Mucosa of gallbladder (tissue), 1 donor: ENCODE measurements around the gene DXO. TPM values are rescaled to one million over a fixed set of nuclear protein-coding genes. Genes with fewer than 3 reads are reported as not detected.
"Not testable (repeated sequence)": the region's sequence is repeated elsewhere in the genome, so short reads cannot be mapped to it uniquely, and the experiment has no call there.

ENCODE experiments used
- DNase-seq: peaks from one replicate; pipeline ENCODE4 v3.0.0-alpha.2; 2020; ENCODE audit warnings: low spot score
- total RNA-seq: library from RNA; stranded (reverse); gene quantifications from one replicate; pipeline ENCODE4 v1.2.1, GENCODE V29; 2021
- donor health status: DM: no; HTN: no; CAD: no.

Gene DXO
- total RNA-seq, 1 donor from 2014 or later, result 27.6 TPM

- not testable (repeated sequence) for DNase-seq
These were observed 8.4 kb upstream of the DXO start for GRCh38 chr6:31980195-31980876.

DNA sequence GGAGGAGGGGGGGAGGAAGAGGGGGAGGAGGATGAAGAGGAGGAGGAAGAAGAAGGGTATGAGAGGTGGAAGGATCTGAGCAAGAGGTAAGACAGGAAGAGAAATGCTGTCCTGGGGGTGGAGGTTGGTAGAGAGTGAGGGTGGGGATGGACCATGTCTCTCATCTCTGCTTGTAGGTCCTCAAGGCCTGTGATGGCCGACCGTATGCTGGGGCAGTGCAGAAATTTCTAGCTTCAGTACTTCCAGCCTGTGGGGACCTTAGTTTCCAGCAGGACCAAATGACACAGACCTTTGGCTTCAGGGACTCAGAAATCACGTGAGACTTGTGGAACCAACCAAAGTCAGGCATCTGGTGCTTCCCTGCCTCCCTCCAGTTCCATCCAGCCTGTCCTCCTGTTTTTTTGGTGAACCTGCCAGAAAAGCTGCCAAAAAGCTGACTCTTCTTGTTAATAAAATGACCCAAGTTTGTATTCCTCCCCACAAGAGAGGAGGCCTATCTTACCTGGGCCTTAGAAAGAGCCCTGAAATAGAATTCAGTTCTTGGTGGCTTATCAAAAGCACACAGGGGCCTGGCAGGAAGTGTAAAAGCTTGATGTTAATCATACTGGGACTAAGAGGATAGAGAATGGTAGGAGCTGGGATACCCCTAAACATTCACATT, 7.4 kb upstream of the DXO start:
- DNase-seq, result no peak

- DNase-seq, result no peak
These were observed 6.9 kb upstream of the DXO start for GRCh38 chr6:31978831-31979230.

DNA sequence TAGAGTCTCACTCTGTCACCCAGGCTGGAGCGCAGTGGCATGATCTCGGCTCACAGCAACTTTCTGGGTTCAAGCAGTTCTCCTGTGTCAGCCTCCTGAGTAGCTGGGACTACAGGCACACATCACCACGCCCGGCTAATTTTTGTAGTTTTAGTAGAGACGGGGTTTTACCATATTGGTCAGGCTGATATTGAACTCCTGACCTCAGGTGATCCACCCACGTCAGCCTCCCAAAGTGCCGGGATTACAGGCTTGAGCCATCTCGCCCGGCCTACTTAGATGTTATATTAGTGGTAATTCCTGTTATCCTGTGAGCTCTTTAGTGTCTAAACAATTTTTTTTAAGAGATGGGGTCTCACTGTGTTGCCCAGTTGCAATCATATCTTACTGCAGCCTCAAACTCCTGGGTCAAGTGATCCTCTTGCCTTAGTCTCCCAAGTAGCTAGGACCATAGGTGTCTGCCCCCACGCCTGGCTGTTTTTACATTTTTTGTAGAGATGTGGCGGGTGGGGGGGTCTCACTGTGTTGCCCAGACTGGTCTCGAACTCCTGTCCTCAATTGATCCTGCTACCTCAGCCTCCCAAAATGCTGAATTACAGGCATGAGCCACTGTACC, 6.0 kb upstream of the DXO start:
- no peak for DNase-seq

- not testable (repeated sequence) for DNase-seq
These were observed 4.1 kb upstream of the DXO start for GRCh38 chr6:31976065-31976464.

DNA sequence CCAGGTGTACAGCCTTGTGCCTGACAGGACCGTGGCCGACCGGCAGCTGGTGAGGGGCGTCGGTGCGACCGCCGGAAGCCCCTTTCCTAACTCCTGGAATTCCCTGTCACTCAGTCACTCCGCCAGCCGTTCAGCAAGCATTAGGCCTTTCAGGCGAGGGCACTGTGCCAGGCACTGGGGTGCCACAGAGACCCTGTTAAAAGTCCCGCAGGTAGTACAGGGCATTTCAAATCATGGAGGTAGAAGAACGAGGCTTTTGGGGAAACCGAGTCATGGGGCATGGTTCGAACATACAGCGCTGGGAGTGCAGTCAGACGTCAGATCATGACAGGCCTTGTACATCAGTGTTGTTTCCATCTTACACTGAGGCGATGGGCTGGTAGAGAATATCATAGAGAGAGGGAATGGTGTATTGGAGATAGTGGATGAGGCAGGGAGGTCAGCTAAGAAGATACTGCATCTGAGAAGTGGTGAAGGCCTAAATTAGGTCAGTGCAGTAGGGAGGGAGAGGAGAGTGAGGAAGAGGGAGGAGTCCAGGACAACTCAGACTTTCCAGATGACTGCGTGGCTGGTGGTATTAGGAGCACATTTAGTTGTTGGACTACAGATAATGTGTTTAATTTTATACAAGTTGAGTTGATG, 892 bp upstream of the DXO start:
- DNase-seq, result no peak

- no peak for DNase-seq
These were observed 502 bp downstream of the DXO start for GRCh38 chr6:31971279-31971992.

- no peak for DNase-seq
These were observed 1.2 kb downstream of the DXO start for GRCh38 chr6:31970604-31971271.

- DNase-seq, result no peak
These were observed 2.0 kb downstream of the DXO start for GRCh38 chr6:31969712-31970603.

- DNase-seq, result no peak
These were observed 2.9 kb downstream of the DXO start for GRCh38 chr6:31968791-31969711.

GRCh38 chr6:31968326-31968725, 3.6 kb downstream of the DXO start:
- no peak for DNase-seq

- DNase-seq, result no peak
These were observed 4.0 kb downstream of the DXO start for GRCh38 chr6:31967926-31968320.

DNA sequence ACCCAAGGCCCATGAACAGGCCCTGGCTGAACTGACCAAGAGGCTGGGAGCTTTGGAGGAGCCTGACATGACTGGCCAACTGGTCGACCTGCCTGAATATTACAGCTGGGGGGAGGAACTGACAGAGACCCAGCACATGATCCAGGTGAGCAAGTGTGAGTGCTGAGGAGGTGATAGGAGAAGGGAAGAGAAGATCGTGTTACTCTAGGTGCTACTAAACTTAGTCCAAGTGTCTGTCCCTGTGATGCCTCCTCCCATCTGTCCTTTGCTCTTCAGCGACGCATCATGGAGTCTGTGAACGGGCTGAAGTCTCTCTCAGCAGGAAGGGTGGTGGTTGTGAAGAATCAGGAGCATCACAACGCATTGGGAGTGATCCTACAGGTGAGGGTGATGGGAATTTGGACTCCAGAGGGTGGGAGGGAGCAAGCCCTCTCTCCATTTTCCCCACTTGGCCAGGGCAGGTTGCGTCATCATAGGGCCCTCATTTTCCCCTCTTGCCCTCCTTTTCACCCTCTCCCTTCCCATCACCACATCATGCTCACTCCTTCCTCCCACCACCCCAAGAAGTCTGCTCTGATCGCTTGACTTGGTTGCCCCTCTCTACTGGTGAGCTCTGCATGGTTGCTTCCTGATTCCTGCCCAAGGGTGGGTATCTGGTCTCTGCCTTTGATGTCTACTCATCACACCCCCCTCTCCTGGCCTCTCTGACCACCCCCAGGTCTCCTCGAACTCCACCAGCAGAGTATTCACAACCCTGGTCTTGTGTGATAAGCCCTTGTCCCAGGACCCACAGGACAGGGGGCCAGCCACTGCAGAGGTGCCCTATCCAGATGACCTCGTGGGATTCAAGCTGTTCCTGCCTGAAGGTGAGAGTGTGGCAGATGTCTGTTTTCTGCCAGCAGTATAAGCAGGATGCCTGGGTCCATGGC, 4.7 kb downstream of the DXO start:
- DNase-seq, result no peak

GRCh38 chr6:31966506-31966905, 5.4 kb downstream of the DXO start:
- no peak for DNase-seq

- no peak for DNase-seq
These were observed 6.2 kb downstream of the DXO start for GRCh38 chr6:31965700-31966099.

DNA sequence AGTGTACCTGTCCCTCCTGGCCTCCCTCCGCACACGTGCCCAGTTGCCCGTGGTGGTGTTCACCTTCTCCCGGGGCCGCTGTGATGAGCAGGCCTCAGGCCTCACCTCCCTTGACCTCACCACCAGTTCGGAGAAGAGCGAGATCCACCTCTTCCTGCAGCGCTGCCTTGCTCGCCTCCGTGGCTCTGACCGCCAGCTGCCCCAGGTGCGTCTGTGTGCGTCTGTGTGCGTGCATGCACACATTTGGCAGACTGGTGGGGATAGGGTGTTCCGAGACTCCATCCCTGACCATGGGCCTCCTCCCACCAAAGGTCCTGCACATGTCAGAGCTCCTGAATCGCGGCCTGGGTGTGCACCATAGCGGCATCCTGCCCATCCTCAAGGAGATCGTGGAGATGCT, 8.0 kb downstream of the DXO start:
- no peak for DNase-seq

- no peak for DNase-seq
These were observed 10.3 kb downstream of the DXO start for GRCh38 chr6:31961616-31962015.
